HepG2 (cell line): ENCODE data around the gene NACC2. TPM values are rescaled to one million over a fixed set of nuclear protein-coding genes. Genes with fewer than 3 reads are reported as not detected.
A peak's percentile ranks its signal among the peaks of the same experiment; 100 is the strongest.

Source experiments
- ATAD3A ChIP-seq: sonication (generic); formaldehyde crosslinking; IDR thresholded peaks from 2 replicates; pipeline ENCODE4 v1.4.0; 2020; ENCODE audit warnings: missing genetic modification reagents
- DMAP1 ChIP-seq: IDR thresholded peaks from 2 replicates; pipeline ENCODE4 v1.6.1; 2016
- DR1 ChIP-seq: sonication (generic); formaldehyde crosslinking; IDR thresholded peaks from 2 replicates; pipeline ENCODE4 v1.8.0; 2021; ENCODE audit warnings: mild to moderate bottlenecking, missing genetic modification reagents, inconsistent platforms
- GABPA ChIP-seq, 2 experiments: IDR thresholded peaks; 2 replicates each; pipeline ENCODE4 v1.6.1; 2011 to 2016; ENCODE audit warnings: low read depth in 2 of 2, low read length in 1 of 2, missing biosample characterization in 1 of 2, missing genetic modification characterization in 1 of 2
- GFI1 ChIP-seq: sonication (generic); formaldehyde crosslinking; IDR thresholded peaks from 2 replicates; pipeline ENCODE4 v1.5.0; 2020; ENCODE audit warnings: missing genetic modification reagents, mild to moderate bottlenecking, borderline replicate concordance
- GLI4 ChIP-seq: sonication (generic); formaldehyde crosslinking; IDR thresholded peaks from 2 replicates; pipeline ENCODE4 v1.5.1; 2020; ENCODE audit warnings: missing genetic modification reagents, mild to moderate bottlenecking, moderate library complexity, borderline replicate concordance
- HNRNPH1 ChIP-seq: fragments of 200-400 bp; formaldehyde crosslinking; optimal IDR thresholded peaks from 2 replicates; pipeline ENCODE3; 2017; ENCODE audit warnings: mild to moderate bottlenecking, low read depth, low read length
- HOXA7 ChIP-seq: sonication (generic); formaldehyde crosslinking; IDR thresholded peaks from 2 replicates; pipeline ENCODE4 v1.8.1; 2022; ENCODE audit warnings: mild to moderate bottlenecking, missing genetic modification reagents, moderate library complexity
- JARID2 ChIP-seq: sonication (generic); formaldehyde crosslinking; IDR thresholded peaks from 2 replicates; pipeline ENCODE4 v1.8.1; 2023; ENCODE audit warnings: missing genetic modification reagents, inconsistent platforms; ENCODE audit not compliant: insufficient replicate concordance
- KMT2B ChIP-seq: IDR thresholded peaks from 2 replicates; pipeline ENCODE4 v1.6.1; 2016; ENCODE audit warnings: missing genetic modification reagents, missing compliant biosample characterization
- LCORL ChIP-seq, 2 experiments: fragments of 450-650 bp in 1 of 2; sonication (generic) in 1 of 2; formaldehyde crosslinking in 1 of 2; IDR thresholded peaks; 2 replicates each; pipeline versions ENCODE4 v1.5.0 to v1.6.1; 2017 to 2020; ENCODE audit warnings: antibody characterized with exemption in 1 of 2, missing genetic modification reagents in 1 of 2
- NCOA1 ChIP-seq: sonication (generic); formaldehyde crosslinking; IDR thresholded peaks from 2 replicates; pipeline ENCODE4 v1.9.0; 2021; ENCODE audit warnings: missing genetic modification reagents
- PBX3 ChIP-seq: sonication (generic); formaldehyde crosslinking; IDR thresholded peaks from 2 replicates; pipeline ENCODE4 v1.8.1; 2023; ENCODE audit warnings: missing genetic modification reagents, inconsistent platforms, borderline replicate concordance
- PRPF4 ChIP-seq: fragments of 200-400 bp; formaldehyde crosslinking; IDR thresholded peaks from 2 replicates; pipeline ENCODE4 v1.6.1; 2016; ENCODE audit warnings: low read length, low read depth; ENCODE audit not compliant: poor library complexity, severe bottlenecking
- RNF2 ChIP-seq: fragments of 450-650 bp; conservative IDR thresholded peaks from 2 replicates; pipeline ENCODE4 v1.6.1; 2016; ENCODE audit warnings: low read depth
- SOX6 ChIP-seq, 2 experiments: fragments of 450-650 bp in 1 of 2; sonication (generic) in 1 of 2; formaldehyde crosslinking in 1 of 2; IDR thresholded peaks; 2 replicates each; pipeline versions ENCODE4 v1.4.0 to v1.6.1; 2017 to 2020; ENCODE audit warnings: antibody characterized with exemption in 1 of 2, mild to moderate bottlenecking in 1 of 2, missing genetic modification reagents in 1 of 2
- XBP1 ChIP-seq: sonication (generic); formaldehyde crosslinking; IDR thresholded peaks from 2 replicates; pipeline ENCODE4 v1.5.0; 2020; ENCODE audit warnings: missing genetic modification reagents
- ZNF431 ChIP-seq: sonication (generic); formaldehyde crosslinking; IDR thresholded peaks from 2 replicates; pipeline ENCODE4 v1.9.0; 2022; ENCODE audit warnings: missing genetic modification reagents, low read depth, mild to moderate bottlenecking, borderline replicate concordance
- ZNF674 ChIP-seq: sonication (generic); formaldehyde crosslinking; IDR thresholded peaks from 2 replicates; pipeline ENCODE4 v1.5.0; 2020; ENCODE audit warnings: low read depth, mild to moderate bottlenecking, missing genetic modification reagents
- ZNF704 ChIP-seq: sonication (generic); formaldehyde crosslinking; IDR thresholded peaks from 2 replicates; pipeline ENCODE4 v1.8.1; 2023; ENCODE audit warnings: mild to moderate bottlenecking, inconsistent platforms, moderate library complexity, missing genetic modification reagents, borderline replicate concordance
- ZNF839 ChIP-seq: sonication (generic); formaldehyde crosslinking; IDR thresholded peaks from 2 replicates; pipeline ENCODE4 v1.4.0; 2020; ENCODE audit warnings: missing genetic modification reagents, mild to moderate bottlenecking, borderline replicate concordance
- ZSCAN31 ChIP-seq: sonication (generic); formaldehyde crosslinking; IDR thresholded peaks from 2 replicates; pipeline ENCODE4 v1.5.0; 2020; ENCODE audit warnings: low read depth, mild to moderate bottlenecking, missing genetic modification reagents
- polyA plus RNA-seq, 8 experiments: library from polyadenylated mRNA; depleted of rRNA in 3 of 8; stranded (reverse) in 7 of 8; unstranded in 1 of 8; fragments of >200 nt; fragmentation: Illumina TruSeq in 4 of 8; extraction: Trizol in 4 of 8; gene quantifications; 2 replicates each; pipeline versions ENCODE4 v1.2.1 to v1.2.3, GENCODE V29; 2011 to 2016; ENCODE audit warnings: low read depth in 4 of 8, missing spikeins in 1 of 8, mixed read lengths in 1 of 8; ENCODE audit not compliant: insufficient read depth in 1 of 8
- total RNA-seq, 5 experiments: library from RNA; depleted of rRNA; stranded (reverse); fragments of >200 nt; fragmentation: Illumina TruSeq; extraction: Trizol; gene quantifications; 2 replicates each; pipeline ENCODE4 v1.2.3, GENCODE V29; 2016; ENCODE audit warnings: low read depth in 1 of 5
- TF ChIP-seq, protein P1 (sequence below): sonication (generic); formaldehyde crosslinking; IDR thresholded peaks from 2 replicates; pipeline ENCODE4 v1.5.1; 2020; ENCODE audit warnings: mild to moderate bottlenecking, moderate library complexity, missing genetic modification reagents
- TF ChIP-seq, protein P2 (sequence below): sonication (generic); formaldehyde crosslinking; IDR thresholded peaks from 2 replicates; pipeline ENCODE4 v1.8.0; 2023; ENCODE audit warnings: mild to moderate bottlenecking, missing genetic modification reagents
- TF ChIP-seq, protein P3 (sequence below): sonication (generic); formaldehyde crosslinking; IDR thresholded peaks from 2 replicates; pipeline ENCODE4 v1.5.1; 2020; ENCODE audit warnings: missing genetic modification reagents, mild to moderate bottlenecking, borderline replicate concordance

Gene NACC2
- total and polyA plus RNA-seq, 2 of the 13 experiments (the other 11 are each of a cell fraction or from before 2014, with no cell fraction given): 5.9 to 12.3 TPM

GRCh38 chr9:135971892-135972291, 123.2 kb downstream of the NACC2 start (continued):
- peak; percentile 79; the same call in 1 of the 2 replicates for TF ChIP-seq GFI1
- peak; percentile 79 for TF ChIP-seq DR1 (CRISPR knock-in tag)
- TF ChIP-seq NCOA1 (CRISPR knock-in tag): peak; percentile 80; the same call in 1 of the 2 replicates
- no peak for TF ChIP-seq RNF2
- peak; percentile 94; the same call in 1 of the 2 replicates for TF ChIP-seq HOXA7 (CRISPR knock-in tag)
- TF ChIP-seq, protein P1, sequence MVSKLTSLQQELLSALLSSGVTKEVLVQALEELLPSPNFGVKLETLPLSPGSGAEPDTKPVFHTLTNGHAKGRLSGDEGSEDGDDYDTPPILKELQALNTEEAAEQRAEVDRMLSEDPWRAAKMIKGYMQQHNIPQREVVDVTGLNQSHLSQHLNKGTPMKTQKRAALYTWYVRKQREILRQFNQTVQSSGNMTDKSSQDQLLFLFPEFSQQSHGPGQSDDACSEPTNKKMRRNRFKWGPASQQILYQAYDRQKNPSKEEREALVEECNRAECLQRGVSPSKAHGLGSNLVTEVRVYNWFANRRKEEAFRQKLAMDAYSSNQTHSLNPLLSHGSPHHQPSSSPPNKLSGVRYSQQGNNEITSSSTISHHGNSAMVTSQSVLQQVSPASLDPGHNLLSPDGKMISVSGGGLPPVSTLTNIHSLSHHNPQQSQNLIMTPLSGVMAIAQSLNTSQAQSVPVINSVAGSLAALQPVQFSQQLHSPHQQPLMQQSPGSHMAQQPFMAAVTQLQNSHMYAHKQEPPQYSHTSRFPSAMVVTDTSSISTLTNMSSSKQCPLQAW: peak; percentile 74; the same call in 1 of the 2 replicates
- peak; percentile 98 for TF ChIP-seq XBP1 (CRISPR knock-in tag)
- TF ChIP-seq, protein P2, sequence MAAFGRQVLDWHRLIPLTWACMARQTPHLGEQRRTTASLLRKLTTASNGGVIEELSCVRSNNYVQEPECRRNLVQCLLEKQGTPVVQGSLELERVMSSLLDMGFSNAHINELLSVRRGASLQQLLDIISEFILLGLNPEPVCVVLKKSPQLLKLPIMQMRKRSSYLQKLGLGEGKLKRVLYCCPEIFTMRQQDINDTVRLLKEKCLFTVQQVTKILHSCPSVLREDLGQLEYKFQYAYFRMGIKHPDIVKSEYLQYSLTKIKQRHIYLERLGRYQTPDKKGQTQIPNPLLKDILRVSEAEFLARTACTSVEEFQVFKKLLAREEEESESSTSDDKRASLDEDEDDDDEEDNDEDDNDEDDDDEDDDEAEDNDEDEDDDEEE: peak; percentile 100
- peak; percentile 98 for TF ChIP-seq ZNF704 (CRISPR knock-in tag)
- TF ChIP-seq ZSCAN31: peak; percentile 99
- peak; percentile 100 for TF ChIP-seq GLI4 (CRISPR knock-in tag)
- TF ChIP-seq ZNF431: peak; percentile 98
- peak; percentile 99 for TF ChIP-seq ZNF674 (CRISPR knock-in tag)
- TF ChIP-seq ATAD3A (CRISPR knock-in tag): peak; percentile 98
- no peak for TF ChIP-seq GABPA (IDR thresholded peaks at IDR 0.05; ENCODE audit: low read depth, low read length)
- TF ChIP-seq GABPA (CRISPR knock-in tag; IDR thresholded peaks at IDR 0.05; ENCODE audit: low read depth): peak; percentile 59
- TF ChIP-seq DMAP1 (CRISPR knock-in tag): peak; percentile 75; the same call in 1 of the 2 replicates
- TF ChIP-seq, protein P3, sequence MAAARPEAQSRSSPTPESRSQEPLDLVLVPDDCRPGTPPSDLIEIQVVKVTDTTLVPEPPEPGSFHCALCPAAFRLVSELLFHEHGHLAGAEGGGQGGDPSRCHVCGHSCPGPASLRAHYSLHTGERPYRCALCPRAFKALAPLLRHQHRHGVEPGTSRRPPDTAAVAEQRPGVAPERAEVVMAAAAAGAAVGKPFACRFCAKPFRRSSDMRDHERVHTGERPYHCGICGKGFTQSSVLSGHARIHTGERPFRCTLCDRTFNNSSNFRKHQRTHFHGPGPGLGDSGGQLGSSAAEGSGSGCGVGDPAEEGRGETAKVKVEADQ (CRISPR knock-in tag): peak; percentile 99
- peak; percentile 94 for TF ChIP-seq ZNF839
- no peak for TF ChIP-seq PRPF4
- peak; percentile 97 for TF ChIP-seq PBX3
- TF ChIP-seq SOX6 (IDR thresholded peaks at IDR 0.05): no peak
- peak; percentile 72 for TF ChIP-seq SOX6 (CRISPR knock-in tag; IDR thresholded peaks at IDR 0.05)
- TF ChIP-seq KMT2B (CRISPR knock-in tag): peak; percentile 91
- TF ChIP-seq JARID2 (CRISPR knock-in tag): peak; percentile 99
- TF ChIP-seq HNRNPH1: no peak
- no peak for TF ChIP-seq LCORL (IDR thresholded peaks at IDR 0.05)
- peak; percentile 81 for TF ChIP-seq LCORL (CRISPR knock-in tag; IDR thresholded peaks at IDR 0.05)
